Neural progenitor cell (in vitro differentiated cells): ENCODE data around the gene GIN1. TPM values are rescaled to one million over a fixed set of nuclear protein-coding genes. Genes with fewer than 3 reads are reported as not detected.

Source experiments
- DNase-seq: peaks from one replicate; pipeline ENCODE4 v3.0.0-alpha.2; 2016; ENCODE audit warnings: low spot score
- H2AFZ ChIP-seq: fragments of 200-600 bp; sonication (generic); replicated peaks from 2 replicates; pipeline ENCODE4 v1.6.1; 2016; ENCODE audit warnings: antibody characterized with exemption
- H3F3A ChIP-seq: fragments of 200-600 bp; sonication (generic); 2 replicates; pipeline ENCODE4 v1.6.1; 2016; ENCODE audit warnings: antibody characterized with exemption, low read depth
- H3K27ac ChIP-seq: fragments of 200-600 bp; sonication (generic); 2 replicates; pipeline ENCODE4 v1.5.1; 2016; ENCODE audit warnings: mild to moderate bottlenecking
- H3K27me3 ChIP-seq: fragments of 200-600 bp; sonication (generic); 2 replicates; pipeline ENCODE4 v1.6.1; 2016; ENCODE audit warnings: mild to moderate bottlenecking, moderate library complexity
- H3K36me3 ChIP-seq: fragments of 200-600 bp; sonication (generic); 2 replicates; pipeline ENCODE4 v1.5.1; 2016
- H3K4me1 ChIP-seq: fragments of 200-600 bp; sonication (generic); 2 replicates; pipeline ENCODE4 v1.6.1; 2016; ENCODE audit warnings: mixed run types
- H3K4me2 ChIP-seq: fragments of 200-600 bp; sonication (generic); 2 replicates; pipeline ENCODE4 v1.6.1; 2016
- H3K4me3 ChIP-seq: fragments of 200-600 bp; sonication (generic); 2 replicates; pipeline ENCODE4 v1.5.1; 2016
- H3K79me2 ChIP-seq: fragments of 200-600 bp; sonication (generic); 2 replicates; pipeline ENCODE4 v1.6.1; 2016; ENCODE audit warnings: low read depth
- H3K9ac ChIP-seq: fragments of 200-600 bp; sonication (generic); 2 replicates; pipeline ENCODE4 v1.6.1; 2016
- H3K9me3 ChIP-seq: fragments of 200-600 bp; sonication (generic); 2 replicates; pipeline ENCODE4 v1.5.1; 2016; ENCODE audit warnings: low read depth
- H4K20me1 ChIP-seq: fragments of 200-600 bp; sonication (generic); 2 replicates; pipeline ENCODE4 v1.6.1; 2016; ENCODE audit warnings: low read depth
- H3K27ac Mint-ChIP-seq: 3 replicates; pipeline ENCODE4 v1.8.0; 2021; ENCODE audit warnings: mixed read lengths
- H3K27me3 Mint-ChIP-seq: 2 replicates; pipeline ENCODE4 v1.8.0; 2022; ENCODE audit warnings: low read depth, mild to moderate bottlenecking, inconsistent platforms, moderate library complexity, mixed read lengths; ENCODE audit not compliant: insufficient read depth
- H3K36me3 Mint-ChIP-seq: 3 replicates; pipeline ENCODE4 v1.8.0; 2021; ENCODE audit warnings: mixed read lengths
- H3K4me1 Mint-ChIP-seq: 3 replicates; pipeline ENCODE4 v1.8.0; 2021; ENCODE audit warnings: mixed read lengths
- H3K4me3 Mint-ChIP-seq: 3 replicates; pipeline ENCODE4 v1.8.0; 2021; ENCODE audit warnings: mild to moderate bottlenecking, moderate library complexity, mixed read lengths
- H3K9me3 Mint-ChIP-seq: 3 replicates; pipeline ENCODE4 v1.8.0; 2020; ENCODE audit warnings: mixed read lengths
- EZH2 ChIP-seq: fragments of 200-600 bp; sonication (generic); IDR thresholded peaks from 2 replicates; pipeline ENCODE4 v1.6.1; 2017; ENCODE audit warnings: antibody characterized with exemption, mild to moderate bottlenecking, moderate library complexity
- EZH2phosphoT487 ChIP-seq: fragments of 200-600 bp; sonication (generic); IDR thresholded peaks from 2 replicates; pipeline ENCODE4 v1.6.1; 2017; ENCODE audit warnings: antibody characterized with exemption
- total RNA-seq: library from RNA; depleted of rRNA; stranded (reverse); fragments of >200 nt; gene quantifications from 2 replicates; pipeline ENCODE4 v1.2.3, GENCODE V29; 2015; ENCODE audit warnings: low replicate concordance
- TF ChIP-seq, protein P1 (sequence below): fragments of 200-600 bp; sonication (generic); IDR thresholded peaks from 2 replicates; pipeline ENCODE4 v1.5.1; 2017; ENCODE audit warnings: antibody characterized with exemption, mild to moderate bottlenecking

GIN1 gene
- total RNA-seq, 1 donor from 2014 or later, result 42.0 TPM

DNA sequence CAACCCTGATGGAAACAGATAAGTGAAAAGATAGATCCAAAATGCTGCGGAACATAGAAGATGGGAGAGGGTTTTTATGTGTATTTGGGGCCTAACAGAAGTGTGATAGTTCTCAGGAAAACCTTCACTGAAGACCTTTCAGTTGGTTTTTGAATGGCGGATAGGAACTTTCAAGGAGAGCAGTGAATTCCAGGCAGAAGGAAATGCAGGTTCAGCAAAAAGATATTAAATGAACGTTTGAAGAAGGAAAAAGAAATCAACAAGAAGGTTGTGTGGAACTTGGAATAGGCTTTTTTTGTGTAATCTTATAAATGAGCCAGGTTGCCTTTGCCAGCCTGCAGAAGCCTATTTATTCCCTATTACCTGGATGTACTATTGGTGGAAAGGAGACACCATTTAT lies 2.3 kb upstream of the GIN1 start:
- TF ChIP-seq EZH2 (no peak), EZH2phosphoT487 (no peak)
- TF ChIP-seq, protein P1, sequence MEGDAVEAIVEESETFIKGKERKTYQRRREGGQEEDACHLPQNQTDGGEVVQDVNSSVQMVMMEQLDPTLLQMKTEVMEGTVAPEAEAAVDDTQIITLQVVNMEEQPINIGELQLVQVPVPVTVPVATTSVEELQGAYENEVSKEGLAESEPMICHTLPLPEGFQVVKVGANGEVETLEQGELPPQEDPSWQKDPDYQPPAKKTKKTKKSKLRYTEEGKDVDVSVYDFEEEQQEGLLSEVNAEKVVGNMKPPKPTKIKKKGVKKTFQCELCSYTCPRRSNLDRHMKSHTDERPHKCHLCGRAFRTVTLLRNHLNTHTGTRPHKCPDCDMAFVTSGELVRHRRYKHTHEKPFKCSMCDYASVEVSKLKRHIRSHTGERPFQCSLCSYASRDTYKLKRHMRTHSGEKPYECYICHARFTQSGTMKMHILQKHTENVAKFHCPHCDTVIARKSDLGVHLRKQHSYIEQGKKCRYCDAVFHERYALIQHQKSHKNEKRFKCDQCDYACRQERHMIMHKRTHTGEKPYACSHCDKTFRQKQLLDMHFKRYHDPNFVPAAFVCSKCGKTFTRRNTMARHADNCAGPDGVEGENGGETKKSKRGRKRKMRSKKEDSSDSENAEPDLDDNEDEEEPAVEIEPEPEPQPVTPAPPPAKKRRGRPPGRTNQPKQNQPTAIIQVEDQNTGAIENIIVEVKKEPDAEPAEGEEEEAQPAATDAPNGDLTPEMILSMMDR, result no peak
- no peak for DNase-seq
- Histone ChIP-seq H3F3A (peaks cover 14% of the 10 kb centered on the region), H2AFZ (no peak overlapping the region), H3K4me2 (peak overlapping the region; percentile 86), H3K27ac (no peak overlapping the region), H4K20me1 (no peaks in the 10 kb centered on the region), H3K79me2 (peaks cover 59% of the 10 kb centered on the region), H3K4me3 (no peak overlapping the region), H3K4me1 (peaks cover 20% of the 10 kb centered on the region), H3K27me3 (no peaks in the 10 kb centered on the region), H3K9me3 (no peaks in the 10 kb centered on the region), H3K36me3 (no peaks in the 10 kb centered on the region), H3K9ac (no peak overlapping the region)
- no peaks in the 10 kb centered on the region for H3K9me3 Mint-ChIP-seq
- H3K27ac Mint-ChIP-seq, result no peak overlapping the region
- no peaks in the 10 kb centered on the region for H3K27me3 Mint-ChIP-seq
- H3K4me1 Mint-ChIP-seq, result peaks cover 23% of the 10 kb centered on the region
- H3K36me3 Mint-ChIP-seq, result peaks cover 5% of the 10 kb centered on the region
- H3K4me3 Mint-ChIP-seq, result peak overlapping the region; percentile 95

DNA sequence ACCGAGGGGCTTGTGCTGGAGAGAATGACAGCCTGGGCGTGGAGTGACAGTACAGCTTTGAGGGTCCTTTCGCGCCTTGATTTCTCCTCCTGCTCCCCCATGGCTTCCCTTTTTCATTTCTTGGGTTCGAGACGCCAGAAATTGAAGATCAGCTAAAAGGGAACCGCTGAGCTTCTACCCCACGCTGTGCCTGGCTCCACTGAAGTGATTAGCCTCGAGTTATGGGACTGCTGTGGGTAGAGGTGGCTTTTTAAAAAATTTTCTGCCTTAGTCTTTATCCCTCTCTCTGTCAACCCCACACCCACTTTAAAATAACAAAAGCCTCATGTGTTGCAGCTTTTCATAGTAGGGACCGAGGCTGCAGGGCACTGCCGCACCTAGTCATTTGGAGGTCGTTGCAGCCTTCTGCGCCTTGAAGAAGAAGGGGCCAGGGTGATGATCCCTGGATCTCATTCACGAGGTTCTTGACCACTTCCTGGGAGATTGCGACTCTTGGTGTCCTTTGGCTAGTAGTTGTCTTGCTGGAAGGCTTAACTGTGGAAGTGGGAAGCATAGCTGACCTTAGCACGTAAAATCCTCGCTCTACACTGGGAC lies 766 bp upstream of the GIN1 start:
- Histone ChIP-seq H3K4me2 (peak overlapping the region; percentile 86), H3K9ac (peak overlapping the region; percentile 52), H2AFZ (peak overlapping the region; percentile 91), H3K27me3 (no peaks in the 10 kb centered on the region), H3K9me3 (no peaks in the 10 kb centered on the region), H3K36me3 (no peaks in the 10 kb centered on the region), H3K79me2 (peaks cover 73% of the 10 kb centered on the region), H3K27ac (no peak overlapping the region), H3K4me1 (peaks cover 20% of the 10 kb centered on the region), H4K20me1 (no peaks in the 10 kb centered on the region), H3K4me3 (peak overlapping the region; percentile 82), H3F3A (peaks cover 14% of the 10 kb centered on the region)
- Mint-ChIP-seq H3K36me3 (peaks cover 5% of the 10 kb centered on the region), H3K4me3 (peak overlapping the region; percentile 95), H3K27ac (peak overlapping the region; percentile 89), H3K9me3 (no peaks in the 10 kb centered on the region), H3K4me1 (peaks cover 23% of the 10 kb centered on the region), H3K27me3 (no peaks in the 10 kb centered on the region)
- TF ChIP-seq, protein P1, result no peak
- TF ChIP-seq EZH2, result no peak
- TF ChIP-seq EZH2phosphoT487, result no peak
- DNase-seq, result peak; percentile 33

DNA sequence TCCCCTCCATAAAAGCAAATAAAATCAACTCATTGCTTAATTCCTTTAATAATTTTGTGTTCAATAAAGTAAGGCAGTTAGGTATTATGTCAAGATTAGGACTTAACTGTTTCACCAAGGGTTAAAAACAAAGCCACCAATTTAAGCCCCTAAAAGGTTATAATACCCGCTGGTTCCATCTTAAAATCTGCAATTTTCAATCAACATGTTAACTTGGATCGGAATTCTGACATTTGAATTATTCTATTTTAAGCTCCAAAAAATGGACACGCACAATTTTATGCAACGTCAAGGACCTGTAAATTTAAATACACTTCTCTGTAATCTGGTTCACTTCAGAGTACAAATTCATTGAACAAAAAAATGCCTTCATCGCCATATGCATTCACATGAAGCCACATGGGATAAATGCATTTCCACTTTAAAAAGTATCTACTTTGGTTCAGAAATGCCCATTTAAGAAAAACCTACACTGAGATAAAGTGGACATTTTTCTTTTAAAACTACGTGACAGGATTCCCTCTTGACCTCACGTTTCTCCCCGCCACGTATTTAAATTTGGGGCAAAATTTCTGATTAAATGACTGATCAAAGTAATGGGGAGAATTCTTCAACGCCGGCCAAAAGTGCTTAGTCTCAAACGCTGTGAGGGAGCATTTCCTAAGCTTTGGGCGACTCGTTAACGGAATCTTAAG lies 721 bp downstream of the GIN1 start:
- Histone ChIP-seq H3K4me2 (peak overlapping the region; percentile 90), H3K4me1 (peaks cover 20% of the 10 kb centered on the region), H3K9ac (peak overlapping the region; percentile 91), H3K27ac (peak overlapping the region; percentile 97), H3F3A (peaks cover 14% of the 10 kb centered on the region), H3K27me3 (no peaks in the 10 kb centered on the region), H3K79me2 (peaks cover 73% of the 10 kb centered on the region), H4K20me1 (no peaks in the 10 kb centered on the region), H2AFZ (peak overlapping the region; percentile 94), H3K4me3 (peak overlapping the region; percentile 82), H3K9me3 (no peaks in the 10 kb centered on the region), H3K36me3 (no peaks in the 10 kb centered on the region)
- DNase-seq, result no peak
- H3K27ac Mint-ChIP-seq, result peak overlapping the region; percentile 100
- H3K36me3 Mint-ChIP-seq, result peaks cover 3% of the 10 kb centered on the region
- no peaks in the 10 kb centered on the region for H3K9me3 Mint-ChIP-seq
- no peaks in the 10 kb centered on the region for H3K27me3 Mint-ChIP-seq
- H3K4me3 Mint-ChIP-seq, result peak overlapping the region; percentile 95
- peaks cover 25% of the 10 kb centered on the region for H3K4me1 Mint-ChIP-seq
- TF ChIP-seq EZH2phosphoT487, result no peak
- TF ChIP-seq, protein P1, result no peak
- no peak for TF ChIP-seq EZH2
